ENCODE results near the gene MADD.

MADD gene

DNA sequence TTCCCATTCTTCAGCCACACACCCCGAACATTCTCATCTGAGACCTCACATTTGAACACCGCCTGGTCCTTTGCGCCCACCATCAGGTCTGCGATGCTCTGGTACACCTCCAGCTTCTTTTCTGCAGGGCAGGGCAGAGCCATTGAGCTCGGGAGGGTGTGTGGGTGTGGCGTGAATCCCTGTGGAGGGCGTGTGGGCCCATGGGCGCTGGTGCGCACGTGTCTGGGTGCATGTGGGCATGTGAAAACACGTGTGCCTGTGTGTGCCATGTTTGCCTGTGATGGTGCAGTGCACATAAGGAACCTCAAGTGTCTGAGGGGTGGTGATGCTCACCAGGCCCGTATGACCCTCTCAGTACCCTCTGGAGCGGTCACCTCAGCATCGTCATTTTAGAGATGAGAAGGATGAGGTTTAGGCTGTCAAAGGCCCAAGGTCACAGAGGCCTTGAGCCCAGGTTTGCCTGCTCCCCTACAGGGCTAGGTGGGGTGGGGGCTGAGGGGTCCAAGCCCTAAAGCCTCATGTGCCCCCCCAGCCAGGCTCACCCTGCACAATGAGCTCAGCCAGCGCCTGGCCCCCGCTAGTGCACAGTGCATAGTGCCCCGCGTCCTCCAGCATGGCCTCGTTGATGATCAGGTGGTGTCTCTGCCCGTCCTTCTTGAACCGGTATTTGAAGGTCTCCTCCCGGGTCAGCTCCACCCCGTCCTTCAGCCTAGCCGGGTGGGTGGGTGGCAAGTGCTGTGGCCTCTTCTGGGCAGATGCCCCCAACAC is 72.3 kb downstream of the MADD start:
- DNase-seq = no peak

DNA sequence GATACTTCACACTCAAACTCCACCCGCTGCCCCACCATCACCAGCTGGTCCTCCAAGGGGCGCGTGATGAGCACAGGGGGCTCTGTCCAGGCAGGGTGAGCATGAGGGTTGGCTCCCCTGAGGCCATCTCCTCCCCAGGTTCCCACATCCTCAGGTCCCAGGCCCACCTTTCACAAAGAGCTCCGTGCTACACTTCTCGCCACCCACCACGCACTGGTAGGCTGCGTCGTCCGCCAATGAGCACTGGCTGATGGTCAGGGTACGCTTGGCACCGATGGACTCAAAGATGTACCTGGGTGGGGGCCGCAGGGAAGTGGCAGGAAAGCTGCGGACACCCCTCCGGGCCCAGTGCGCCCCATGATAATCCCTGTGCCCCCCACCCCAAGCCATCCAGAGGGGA is 72.9 kb downstream of the MADD start:
- no peak for DNase-seq

DNA sequence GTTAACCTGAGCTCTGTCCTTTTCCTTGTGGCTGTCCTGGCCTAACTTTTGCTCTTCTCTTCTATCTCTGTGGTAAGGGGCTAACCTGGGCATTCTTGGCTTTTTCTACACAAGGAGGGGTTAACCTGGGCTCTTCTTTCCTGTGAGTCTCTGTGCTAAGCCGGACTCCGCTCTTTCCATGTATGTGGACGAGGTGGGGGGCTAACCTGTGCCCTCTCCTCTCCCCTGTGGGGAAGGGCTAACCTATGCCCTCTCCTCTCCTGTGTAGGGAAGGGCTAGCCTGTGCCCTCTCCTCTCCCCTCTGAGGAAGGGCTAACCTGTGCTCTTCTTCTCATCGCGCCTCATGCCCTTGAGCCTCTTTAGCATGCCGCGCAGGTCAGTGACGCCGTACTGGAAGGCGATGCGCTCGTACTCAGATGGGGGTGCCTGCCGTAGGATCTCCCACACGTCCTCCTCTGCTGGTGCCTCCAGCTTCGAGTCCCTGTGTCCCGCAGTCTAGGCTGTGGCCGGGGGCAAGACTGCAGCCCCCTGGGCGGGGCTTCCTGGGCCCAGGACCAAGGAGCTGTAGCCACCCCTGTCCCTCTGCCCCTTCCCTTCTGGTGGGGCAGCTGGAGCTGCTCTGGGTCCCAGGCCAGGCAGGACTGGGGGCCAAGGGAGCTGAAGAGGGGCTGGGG is 76.1 kb downstream of the MADD start:
- DNase-seq = no peak

DNA sequence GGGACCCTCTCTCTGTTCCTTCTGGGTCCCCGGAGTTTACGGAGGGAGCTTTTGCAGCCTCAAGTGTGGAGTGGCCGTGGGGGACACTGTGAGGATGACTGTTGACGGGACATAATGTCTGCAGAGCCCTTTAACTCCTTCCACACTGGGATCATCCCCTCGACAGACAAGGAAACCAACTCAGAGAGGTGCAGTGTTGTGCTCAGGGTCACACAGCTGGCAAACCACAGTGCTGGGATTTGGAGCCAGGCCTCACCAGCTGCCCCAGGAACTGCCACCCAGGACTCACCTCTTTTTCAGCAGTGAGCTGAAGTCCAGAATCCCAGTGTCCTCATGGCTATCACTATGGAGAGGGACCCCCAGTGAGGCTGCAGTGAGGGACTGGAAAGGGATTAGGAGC is 77.2 kb downstream of the MADD start:
- DNase-seq = no peak

DNA sequence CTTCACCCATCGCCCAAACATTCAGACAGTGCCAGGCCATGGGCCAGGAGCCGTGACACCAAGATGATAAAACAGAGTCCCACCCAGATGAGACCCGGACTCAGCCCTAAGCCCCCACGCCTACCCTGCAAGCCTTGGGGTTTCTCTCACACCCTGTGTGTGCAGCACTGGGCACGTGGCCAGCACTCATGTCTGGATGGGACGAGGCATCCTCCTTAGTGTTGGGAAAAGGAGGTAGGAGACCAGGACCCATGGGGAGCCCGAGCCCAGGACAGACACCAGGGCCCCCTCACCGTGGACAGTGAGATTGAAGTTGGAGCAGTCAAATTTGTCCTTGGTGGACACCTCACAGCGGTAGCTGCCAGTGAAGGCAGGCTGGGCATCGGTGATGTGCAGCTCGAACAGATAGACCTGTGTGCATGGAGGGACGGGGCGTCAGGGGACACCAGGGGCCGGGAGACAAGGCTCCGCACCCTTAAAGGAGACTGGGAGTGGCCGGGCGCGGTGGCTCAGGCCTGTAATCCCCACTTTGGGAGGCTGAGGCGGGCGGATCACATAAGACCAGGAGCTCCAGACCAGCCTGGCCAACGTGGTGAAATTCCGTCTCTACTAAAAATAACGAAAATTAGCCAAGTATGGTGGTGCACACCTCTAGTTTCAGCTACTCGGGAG is 78.3 kb downstream of the MADD start:
- DNase-seq = no peak

DNA sequence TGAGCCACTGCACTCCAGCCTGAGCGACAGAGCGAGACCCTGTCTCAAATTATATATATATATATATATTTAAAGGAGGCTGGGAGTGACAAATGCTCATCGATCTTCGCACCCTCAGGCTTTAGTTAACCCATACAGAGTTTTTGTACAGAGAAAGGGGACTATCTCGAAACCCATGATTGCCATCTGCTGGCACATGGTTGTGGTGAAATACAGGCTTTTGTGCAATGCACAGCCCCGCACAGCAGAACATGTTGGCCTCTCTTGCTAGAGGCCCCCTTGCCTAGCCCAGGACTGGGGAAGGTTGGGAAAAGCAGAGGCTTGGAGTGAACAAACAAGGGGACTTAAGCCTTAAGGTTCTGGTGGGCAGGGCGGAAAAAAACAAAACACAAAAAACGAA is 78.9 kb downstream of the MADD start:
- DNase-seq = peak; percentile 72

DNA sequence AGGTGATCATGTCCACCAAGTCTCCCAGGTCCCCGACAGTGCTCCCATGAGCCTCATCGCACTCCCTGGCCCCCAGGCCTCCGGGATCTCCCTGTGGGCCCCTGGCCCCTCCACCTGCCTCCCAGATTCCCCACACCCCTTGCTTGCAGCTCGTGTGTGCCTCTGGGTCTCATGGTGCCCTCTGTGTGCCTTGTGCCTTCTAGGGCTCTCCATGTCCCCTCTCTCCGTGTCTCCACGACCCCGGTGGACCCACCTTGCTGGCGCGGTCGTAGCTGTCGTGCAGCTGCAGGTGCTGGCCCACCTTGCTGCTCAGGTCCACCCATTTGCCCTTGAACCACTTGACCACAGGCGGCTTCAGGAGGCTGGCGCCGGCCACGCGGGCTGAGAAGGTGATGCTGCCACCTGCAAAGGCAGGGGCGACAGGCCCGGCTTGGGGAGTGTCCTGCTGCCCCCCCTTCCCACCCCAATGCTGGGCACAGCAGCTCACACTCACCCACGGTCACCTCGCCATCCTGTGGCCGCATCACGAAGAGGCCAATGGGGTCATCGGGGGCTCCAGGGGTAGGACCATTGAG is 79.7 kb downstream of the MADD start:
- no peak for DNase-seq

DNA sequence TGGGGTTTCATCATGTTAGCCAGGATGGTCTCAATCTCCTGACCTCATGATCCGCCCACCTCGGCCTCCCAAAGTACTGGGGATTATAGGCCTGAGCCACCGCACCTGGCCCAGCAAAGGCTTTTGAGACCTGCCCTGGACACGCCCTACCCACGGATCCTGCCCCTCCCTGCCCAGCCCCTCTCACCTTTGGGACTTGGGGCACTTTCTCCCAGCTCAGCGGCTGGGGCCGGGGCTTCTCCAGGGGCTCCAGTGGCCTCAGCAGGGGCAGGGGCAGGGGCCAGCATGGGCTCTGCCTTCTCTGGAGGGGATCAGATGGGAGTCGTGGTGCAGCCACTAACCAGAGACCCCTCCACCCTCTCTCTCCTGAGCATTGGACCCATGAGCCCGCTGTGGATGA is 80.4 kb downstream of the MADD start:
- no peak for DNase-seq

DNA sequence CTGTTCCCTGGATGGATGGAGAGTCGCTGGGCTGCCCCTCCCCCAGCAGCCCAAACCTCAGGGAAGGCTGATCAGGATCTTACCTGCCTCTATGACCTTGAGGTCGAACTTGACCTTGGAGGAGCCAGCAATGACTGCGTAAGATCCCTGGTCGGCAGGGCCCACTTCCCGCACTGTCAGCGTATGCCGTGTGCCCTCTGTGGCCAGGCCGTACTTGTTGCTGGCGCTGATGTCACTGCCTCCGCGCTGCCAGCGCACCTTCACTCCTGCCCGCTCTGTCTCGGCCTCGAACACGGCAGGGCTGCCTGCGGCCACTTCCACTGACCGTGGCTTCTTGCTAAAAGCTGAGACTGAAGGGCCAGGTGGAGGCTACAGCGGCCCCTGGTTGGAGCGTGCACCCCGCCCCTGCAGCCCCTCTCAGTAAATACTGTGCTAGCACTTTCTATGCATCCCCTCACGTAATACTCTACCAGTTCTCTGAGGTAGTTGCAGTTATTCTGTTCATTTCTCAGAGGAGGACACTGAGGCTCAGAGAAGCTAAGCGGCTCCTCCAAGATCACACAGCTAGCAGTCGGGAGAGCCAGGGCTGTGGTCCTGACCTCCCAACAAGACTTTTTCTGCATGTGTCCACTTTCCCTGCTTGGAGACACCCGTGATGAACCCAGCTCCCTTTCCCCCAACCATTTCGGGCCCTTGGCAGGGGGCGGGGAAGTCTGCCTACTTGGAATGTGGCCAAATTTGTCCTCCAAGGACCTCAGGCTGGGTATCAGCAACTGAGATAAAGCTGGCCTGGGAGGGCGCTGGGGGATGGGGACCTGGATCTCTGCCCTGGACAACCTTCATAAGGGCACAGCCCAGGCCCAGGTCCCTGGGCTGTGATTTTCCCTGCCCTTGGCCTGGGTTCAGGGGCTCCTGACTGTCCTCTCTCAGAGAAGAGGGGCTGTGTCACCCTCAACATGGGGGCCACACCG is 81.5 kb downstream of the MADD start:
- no peak for DNase-seq

DNA sequence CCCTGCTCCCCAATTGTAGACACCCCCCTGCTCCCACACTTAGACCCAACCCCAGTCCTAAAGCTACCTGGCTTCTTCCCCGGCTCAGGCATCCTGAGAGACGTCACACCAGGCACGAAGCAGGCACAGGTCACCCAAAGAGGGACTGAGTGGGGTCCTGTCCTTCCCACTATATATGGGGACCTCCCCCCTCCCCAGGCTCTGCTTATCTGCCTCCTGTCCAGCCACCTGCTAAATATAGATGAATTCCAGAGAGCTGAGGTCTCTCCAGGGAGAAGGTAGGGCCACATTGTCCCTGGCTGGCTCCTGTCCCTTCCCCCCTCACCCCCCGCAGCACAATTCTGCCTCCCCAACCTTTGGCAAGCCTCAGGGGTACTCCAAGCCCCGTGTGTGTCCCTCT is 82.6 kb downstream of the MADD start, which contains the start of gene MYBPC3:
MYBPC3 (minus strand) TSS at position 147 of the 400 bp plus-strand sequence; CDS start at position 92, 55 bp downstream.
- DNase-seq = no peak

DNA sequence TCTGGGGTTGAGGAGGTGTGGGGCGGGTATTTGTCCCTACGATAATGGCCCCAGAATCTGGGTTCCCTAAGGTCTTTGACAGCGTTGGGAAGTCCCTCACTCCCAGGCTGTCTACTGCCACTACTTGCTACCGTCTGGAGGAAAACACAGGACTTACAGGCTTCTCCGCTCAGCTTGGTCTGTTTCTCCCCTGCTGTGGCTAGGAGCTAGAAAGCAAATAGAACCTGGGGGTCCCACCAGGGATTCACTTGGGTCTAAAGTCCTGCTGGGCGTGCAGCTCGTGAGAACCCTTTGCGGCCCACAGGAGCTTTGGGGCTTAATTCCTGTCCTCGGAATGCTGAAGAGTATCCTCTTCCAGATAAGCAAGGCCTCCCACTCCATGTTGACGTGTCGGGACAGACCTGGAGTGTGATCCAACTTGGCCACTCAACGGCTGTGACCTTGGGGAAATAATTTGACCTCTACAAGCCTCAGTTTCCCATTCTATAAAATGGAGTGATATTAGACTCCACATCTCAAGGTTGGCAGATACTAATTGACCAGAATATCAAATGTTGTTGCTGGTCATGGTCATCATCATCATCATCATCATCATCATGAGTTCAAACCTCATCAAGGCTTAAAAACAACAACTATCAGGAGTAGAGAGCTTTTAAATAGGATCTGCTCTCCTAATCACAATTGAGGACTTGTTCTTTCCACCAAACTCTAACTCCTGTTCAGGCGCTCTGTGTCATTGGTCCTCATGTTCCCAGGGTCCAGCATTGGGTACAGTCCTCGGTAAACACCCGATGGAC is 84.2 kb downstream of the MADD start:
- DNase-seq = no peak

DNA sequence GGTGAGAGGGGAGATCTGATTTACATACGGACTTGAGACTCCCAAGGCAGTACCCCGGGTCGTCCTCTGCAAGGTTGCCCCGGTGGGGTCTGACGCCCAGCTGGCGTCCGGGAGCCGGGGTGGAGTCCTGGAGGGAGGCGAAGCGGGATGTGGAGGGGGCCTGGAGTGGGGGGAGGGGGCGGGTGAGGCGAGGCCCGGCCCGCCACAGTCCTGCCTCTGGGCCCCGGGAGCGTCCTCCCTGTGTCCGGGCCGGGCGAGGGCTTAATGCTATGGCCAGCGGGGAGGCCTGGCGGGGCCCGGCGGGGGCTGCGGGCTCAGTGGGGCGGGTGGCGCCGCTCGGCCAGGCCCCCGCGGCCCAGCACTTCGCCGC is 85.0 kb downstream of the MADD start:
- no peak for DNase-seq

DNA sequence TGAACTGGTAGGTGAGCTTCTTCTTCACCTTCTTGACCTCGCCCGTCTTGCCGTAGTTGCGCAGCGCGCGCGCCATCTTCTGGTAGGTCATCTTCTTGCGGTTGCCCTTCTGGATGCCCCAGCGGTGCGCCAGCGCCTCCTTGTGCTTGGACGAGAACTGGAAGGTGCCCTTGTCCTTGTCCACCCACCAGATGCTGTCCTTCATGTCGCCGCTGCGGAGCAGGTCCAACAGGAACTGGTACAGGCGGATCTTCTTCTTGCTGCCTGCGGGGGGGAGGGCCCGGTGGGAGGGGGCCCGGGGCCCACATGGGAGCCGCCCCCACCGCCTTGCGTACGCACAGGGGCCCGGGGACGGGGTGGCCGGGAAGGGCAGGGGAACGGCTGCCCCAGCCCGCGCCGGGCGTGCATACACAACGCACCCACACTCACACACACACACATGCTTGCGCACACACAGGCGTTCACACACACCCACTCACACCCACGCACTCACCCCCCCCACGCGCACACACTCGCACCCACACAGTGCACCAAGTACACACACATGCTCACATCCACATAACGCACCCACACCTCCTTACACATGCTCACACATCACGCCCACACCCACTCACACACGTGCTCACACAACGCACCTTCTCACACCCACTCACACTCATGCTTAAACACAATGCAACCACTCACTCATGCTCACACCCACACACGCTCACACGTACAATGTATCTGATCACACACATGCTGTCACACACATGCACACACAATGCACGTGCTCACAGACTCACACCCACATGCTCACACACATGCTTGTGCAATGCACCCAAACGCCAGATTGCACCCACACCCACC is 85.6 kb downstream of the MADD start:
- peak; percentile 99 for DNase-seq

DNA sequence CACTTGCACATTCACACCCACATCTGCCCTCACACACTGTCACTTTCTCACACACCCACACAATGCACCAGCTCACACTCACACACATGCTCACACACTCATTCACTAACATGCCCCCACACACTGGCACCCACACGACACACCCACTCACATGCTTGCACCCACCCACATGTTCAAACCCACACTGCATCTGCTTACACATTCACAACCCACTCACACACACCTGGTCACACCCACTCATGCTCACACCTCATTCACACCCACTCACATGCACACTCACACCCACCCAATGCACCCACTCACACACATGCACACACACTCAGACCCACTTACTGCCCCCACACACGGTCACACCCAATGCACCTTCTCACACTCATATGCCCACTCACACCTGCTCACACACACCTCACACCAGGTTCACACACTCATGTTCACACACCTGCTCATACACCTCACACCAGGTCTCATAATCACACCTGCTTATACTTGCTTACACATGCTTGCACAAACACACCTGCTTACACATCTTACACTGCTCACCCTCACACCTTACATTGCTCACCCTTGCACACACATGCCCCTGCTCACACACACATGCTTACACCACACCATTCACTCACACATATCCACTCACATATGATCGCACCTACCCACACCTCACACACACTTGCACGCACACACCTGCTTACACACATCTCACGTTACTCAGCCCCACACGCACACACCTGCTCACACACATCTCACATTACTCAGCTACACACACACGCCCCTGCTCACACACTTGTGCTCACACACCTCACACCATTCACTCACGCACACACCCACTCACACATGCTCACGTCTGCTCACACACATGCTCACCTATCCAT is 86.4 kb downstream of the MADD start:
- no peak for DNase-seq

DNA sequence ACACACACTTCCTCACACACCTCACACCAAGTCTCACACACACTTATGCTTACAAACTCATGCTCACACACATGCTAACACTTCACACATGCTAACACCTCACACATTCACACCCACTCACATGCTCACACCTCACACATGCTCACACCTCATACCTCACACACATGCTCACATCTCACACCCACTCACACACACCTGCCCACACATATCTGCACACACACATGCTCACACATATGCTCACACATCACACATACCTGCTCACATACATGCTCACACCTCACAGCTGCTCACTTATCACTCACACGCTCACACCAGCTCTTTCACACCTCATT is 87.0 kb downstream of the MADD start:
- DNase-seq = no peak

DNA sequence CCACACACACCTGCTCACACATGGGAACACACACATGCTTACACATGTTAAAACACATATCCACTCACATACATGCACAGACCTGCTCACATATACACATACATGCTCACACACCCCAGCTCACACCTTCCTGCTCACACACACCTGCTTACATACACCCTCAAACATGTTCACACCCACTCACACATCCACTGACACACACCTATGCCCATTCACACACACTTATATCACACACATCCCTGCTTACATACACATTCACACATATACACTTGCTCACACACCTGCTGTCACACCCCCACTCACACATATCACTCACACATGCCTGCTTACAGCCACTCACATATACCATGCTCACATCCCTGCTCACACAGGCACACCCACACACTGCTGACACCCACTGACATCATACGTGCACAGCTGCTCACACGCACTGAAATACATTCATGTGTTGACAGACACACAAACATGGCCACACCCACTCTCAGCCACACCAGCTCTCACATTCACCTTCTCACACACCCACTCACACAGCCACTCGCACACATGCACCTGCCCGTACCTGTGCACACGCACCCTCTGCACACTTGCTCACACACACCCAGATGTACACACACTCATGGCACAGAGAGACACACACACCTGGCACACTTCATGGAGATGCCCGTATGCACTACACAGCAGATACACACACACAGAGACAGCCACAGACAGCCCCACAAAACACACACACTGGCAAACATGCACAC is 88.2 kb downstream of the MADD start:
- no peak for DNase-seq

DNA sequence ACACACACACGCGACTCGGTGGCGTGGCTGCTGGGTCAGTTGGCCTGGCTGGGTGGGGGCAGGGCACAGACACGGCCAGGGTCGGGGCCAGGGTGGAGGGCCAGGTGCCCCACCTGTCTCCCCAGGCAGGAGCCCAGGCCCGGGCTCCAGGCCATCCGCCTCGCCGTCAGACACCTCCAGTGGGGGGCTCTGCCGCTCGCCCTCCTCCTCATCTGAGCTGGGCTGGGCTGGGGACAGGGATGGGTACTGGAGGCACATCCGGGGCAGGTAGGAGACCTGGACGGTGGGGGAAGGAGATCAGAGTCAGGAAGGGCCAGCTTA is 88.8 kb downstream of the MADD start:
- DNase-seq = no peak

DNA sequence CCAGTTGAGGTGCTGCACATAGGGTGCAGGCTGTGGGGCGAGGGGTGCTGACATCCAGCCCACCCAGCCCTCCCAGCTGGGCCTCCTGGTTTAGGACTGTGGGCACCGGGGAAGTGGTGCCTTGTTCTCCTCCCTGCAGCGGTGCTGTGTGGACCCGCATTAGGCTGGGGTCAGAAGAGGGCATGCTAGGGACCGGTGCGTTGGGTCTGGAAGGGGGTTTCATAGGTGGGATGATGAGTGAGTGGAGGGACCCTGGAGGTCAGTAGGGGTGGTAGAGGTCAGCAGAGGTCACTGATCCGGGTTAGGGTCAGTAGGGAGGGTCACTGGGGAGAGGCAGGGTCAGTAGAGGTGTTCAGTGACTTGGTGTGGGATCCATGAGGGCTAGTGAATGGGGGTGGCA is 89.2 kb downstream of the MADD start:
- DNase-seq = no peak

DNA sequence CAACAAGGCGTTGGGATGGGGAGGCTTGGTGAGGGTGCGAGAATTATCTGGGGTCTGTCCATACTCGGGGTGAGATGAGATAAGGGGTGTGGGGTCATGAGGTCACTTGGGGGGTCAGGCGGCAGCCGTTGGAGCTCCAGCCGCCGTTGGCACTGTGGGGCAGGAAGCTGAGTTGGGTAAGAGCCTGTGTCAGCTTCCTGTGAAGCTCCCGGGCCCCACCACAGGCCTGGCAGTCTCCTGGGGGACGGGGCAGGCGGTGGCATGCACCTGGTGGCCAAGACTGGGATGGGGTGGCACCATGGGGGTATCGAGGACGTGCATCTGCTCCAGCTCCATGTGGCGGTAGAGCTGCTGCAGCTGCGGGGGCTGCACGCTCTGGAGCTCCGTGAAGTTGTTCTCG is 89.7 kb downstream of the MADD start:
- DNase-seq = no peak

All from islet precursor cell (in vitro differentiated cells).